HG03139 (cell line): Measurements from ENCODE around the gene BIRC7.
"Not testable (repeated sequence)": the region's sequence is repeated elsewhere in the genome, so short reads cannot be mapped to it uniquely, and the experiment has no call there.

Experiments
- ATAC-seq: cut with Tn5 transposase; IDR thresholded peaks from one replicate; pipeline ENCODE4 v1.9.1; 2021; ENCODE audit not compliant: unreplicated experiment

Gene BIRC7

GRCh38 chr20:63205896-63206295 is 29.8 kb upstream of the BIRC7 start:
- no peak for ATAC-seq

DNA sequence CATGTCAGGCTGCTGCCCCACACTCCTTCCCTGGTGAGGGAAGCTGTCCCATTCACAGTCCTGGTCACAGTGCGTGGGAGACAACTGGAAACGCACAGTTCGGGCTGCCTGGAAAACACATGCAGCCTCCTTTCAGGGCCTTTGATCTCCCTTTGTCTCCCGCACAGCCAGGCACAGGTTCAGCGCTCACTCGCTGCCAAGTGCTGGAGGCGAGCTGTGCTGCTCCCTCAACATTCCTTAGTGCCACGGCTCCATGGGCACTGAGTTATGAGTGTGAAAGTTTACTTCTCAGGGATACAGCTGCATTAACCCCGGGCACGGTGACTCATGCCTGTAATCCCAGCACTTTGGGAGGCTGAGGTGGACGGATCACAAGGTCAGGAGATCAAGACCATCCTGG is 28.8 kb upstream of the BIRC7 start:
- ATAC-seq = no peak

- ATAC-seq = no peak
Measured at GRCh38 chr20:63208346-63208909, 27.3 kb upstream of the BIRC7 start.

- no peak for ATAC-seq
Measured at GRCh38 chr20:63210011-63210605, 25.6 kb upstream of the BIRC7 start.

DNA sequence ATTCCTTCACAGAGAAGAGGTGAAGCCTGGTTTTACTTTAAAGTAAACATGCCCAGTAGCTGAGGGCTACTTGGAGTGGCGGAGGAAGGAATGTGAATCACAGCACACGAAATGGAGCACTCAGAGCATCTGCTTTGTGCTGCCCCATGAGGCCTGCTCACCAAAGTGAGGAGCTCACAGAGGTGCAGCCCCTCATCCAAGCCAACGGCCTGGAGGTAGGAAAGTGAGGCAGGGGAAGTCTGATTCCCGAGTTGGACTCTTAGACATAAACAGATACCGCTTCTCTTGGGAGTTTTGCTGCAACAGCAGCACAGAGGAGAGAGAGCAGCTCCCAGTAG is 23.3 kb upstream of the BIRC7 start:
- ATAC-seq = no peak

GRCh38 chr20:63212792-63213191 is 22.9 kb upstream of the BIRC7 start:
- ATAC-seq = no peak

DNA sequence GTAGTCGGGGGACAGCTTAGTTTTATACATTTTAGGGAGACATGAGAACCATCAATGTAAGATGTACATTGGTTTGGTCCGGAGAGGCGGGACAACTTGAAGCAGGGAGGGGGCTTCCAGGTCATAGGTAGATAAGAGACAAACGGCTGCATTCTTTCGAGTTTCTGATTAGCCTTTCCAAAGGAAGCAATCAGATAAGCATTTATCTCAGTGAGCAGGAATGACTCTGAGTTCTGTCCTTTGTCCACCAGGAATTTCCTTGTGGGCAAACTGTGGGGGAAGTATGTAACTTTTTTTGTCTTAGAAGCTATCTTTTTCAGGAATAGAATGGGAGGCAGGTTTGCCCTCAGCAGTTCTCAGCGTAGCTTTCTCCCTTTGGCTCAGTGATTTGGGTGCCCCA is 21.2 kb upstream of the BIRC7 start:
- ATAC-seq = no peak

- peak; percentile 4 for ATAC-seq
Measured at GRCh38 chr20:63215101-63216040, 20.3 kb upstream of the BIRC7 start.

DNA sequence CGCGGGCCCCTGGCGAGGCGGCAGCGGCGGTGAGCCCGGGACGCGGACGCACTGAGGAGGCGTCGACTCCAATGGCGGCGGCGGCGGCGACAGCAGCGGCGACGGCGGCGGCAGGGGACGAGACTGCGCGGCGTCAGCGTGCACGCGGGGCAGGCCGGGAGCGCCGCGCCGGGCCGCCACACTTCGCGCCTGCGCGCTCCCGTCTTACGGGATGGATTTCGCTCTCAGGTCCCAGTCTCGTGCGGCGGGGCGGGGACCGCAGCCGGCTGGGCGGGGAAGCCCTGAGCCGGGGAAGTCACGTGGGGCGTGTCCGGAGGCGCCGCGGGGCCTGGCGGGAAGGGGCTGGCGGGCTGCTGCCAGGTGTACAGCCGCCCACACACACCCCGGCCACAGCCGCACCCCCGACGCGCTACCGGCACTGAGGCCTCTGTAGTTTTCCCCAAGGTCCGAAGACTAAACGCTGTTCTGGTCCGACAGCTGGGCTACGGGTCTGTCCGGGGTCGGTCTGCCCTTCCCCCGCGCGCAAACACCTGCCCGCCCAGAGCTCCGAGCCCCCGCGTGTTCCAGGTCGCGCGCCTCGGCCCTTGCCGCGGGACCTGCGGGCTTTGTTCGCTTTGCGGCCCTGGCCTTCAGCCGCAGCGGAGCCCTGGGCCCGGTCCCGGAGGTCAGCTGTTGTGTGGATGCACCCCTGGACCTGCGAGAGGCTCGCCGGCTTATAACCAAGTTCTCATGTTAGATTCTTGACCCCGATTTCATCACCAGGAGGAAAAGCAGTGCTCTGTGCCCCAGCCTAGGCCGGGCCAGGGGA is 19.5 kb upstream of the BIRC7 start, which contains the start of gene YTHDF1:
TSS of gene YTHDF1 (minus strand) at position 91 of the 808 bp plus-strand sequence. CDS start 239 bp downstream, outside the sequence.
- ATAC-seq = peak; percentile 89

- ATAC-seq = no peak
Measured at GRCh38 chr20:63216849-63217471, 18.7 kb upstream of the BIRC7 start.

GRCh38 chr20:63217706-63218105 is 18.0 kb upstream of the BIRC7 start:
- no peak for ATAC-seq

DNA sequence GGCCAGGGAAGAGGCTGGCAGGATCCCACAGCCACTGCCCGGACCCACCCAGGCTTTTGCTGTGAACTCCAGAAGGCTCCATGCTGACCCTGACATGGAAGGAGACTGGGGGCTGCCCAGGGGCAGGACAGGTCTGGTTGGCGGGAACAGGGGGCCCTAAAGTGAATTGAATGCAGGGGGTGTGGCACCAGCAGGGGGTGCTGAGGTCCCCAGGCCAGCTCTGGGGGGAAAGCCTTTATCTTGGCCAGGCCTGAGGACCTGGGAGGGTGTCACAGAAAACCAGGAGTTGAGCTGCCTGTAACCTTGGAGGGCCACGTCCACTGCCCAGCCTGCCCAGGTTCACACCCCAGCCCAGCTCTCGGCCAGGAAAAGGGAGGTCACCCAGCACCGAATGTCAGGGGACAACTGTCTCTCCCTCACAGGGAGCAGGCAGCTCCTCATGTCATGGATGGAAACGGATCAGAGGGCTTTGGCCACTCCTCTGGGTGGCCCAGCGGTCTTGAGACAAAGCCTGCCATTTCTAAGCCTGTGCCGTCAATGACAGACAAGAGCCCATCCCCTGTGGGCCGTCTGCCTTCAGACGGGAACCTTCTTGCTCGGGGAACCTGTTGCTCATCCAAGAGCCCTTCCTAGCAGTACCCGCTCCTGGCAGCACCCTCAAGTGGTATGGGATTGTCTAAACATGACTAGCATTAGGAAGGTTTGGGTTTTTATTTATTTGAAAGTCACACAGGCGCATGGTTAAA is 16.8 kb upstream of the BIRC7 start:
- ATAC-seq = no peak

- no peak for ATAC-seq
Measured at GRCh38 chr20:63219447-63219821, 16.3 kb upstream of the BIRC7 start.

- no peak for ATAC-seq
Measured at GRCh38 chr20:63219866-63220521, 15.7 kb upstream of the BIRC7 start.

GRCh38 chr20:63220696-63221399 is 14.9 kb upstream of the BIRC7 start:
- no peak for ATAC-seq

- ATAC-seq = not testable (repeated sequence)
Measured at GRCh38 chr20:63221400-63222053, 14.2 kb upstream of the BIRC7 start.

- no peak for ATAC-seq
Measured at GRCh38 chr20:63222541-63222940, 13.2 kb upstream of the BIRC7 start.

- ATAC-seq = no peak
Measured at GRCh38 chr20:63223121-63223825, 12.4 kb upstream of the BIRC7 start.
